Subcutaneous abdominal adipose tissue (tissue), 5 donors: Measurements from ENCODE around the gene GRN.

Source experiments
- H3K27ac ChIP-seq: one replicate; pipeline ENCODE4 v1.7.0; 2013; ENCODE audit warnings: low read depth, mild to moderate bottlenecking, inconsistent platforms, low read length, moderate library complexity
- H3K27me3 ChIP-seq, 5 donors: one replicate each; pipeline ENCODE4 v1.7.0; 2013; ENCODE audit warnings: low read length in 5 of 5, inconsistent platforms in 1 of 5; ENCODE audit not compliant: control insufficient read depth in 5 of 5, insufficient read depth in 4 of 5
- H3K36me3 ChIP-seq, 5 donors: one replicate each; pipeline ENCODE4 v1.7.0; 2013; ENCODE audit warnings: low read length in 5 of 5; ENCODE audit not compliant: control insufficient read depth in 5 of 5, insufficient read depth in 5 of 5
- H3K4me1 ChIP-seq, 5 donors: one replicate each; pipeline ENCODE4 v1.7.0; 2013; ENCODE audit warnings: low read length in 5 of 5, mild to moderate bottlenecking in 3 of 5, moderate library complexity in 1 of 5; ENCODE audit not compliant: control insufficient read depth in 5 of 5, insufficient read depth in 5 of 5
- H3K4me3 ChIP-seq, 5 donors: one replicate each; pipeline ENCODE4 v1.7.0; 2013; ENCODE audit warnings: low read length in 5 of 5, low read depth in 1 of 5
- H3K9ac ChIP-seq, 5 donors: one replicate each; pipeline ENCODE4 v1.7.0; 2013; ENCODE audit warnings: low read length in 5 of 5, mild to moderate bottlenecking in 4 of 5, moderate library complexity in 3 of 5
- H3K9me3 ChIP-seq, 5 donors: one replicate each; pipeline ENCODE4 v1.7.0; 2013; ENCODE audit warnings: low read length in 5 of 5; ENCODE audit not compliant: control insufficient read depth in 5 of 5
- donor health status: healthy.
- donor health status: healthy.
- donor health status: healthy.
- donor health status: healthy.
- donor health status: healthy.

GRN gene

DNA sequence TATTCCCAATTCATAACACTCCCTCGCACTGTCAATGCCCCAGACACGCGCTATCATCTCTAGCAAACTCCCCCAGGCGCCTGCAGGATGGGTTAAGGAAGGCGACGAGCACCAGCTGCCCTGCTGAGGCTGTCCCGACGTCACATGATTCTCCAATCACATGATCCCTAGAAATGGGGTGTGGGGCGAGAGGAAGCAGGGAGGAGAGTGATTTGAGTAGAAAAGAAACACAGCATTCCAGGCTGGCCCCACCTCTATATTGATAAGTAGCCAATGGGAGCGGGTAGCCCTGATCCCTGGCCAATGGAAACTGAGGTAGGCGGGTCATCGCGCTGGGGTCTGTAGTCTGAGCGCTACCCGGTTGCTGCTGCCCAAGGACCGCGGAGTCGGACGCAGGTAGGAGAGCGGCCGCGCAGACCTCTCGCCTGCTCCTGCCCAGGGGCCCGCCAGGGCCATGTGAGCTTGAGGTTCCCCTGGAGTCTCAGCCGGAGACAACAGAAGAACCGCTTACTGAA lies at the start of gene GRN:
Gene GRN, plus strand, starts transcription at position 364 of the 515 bp plus-strand sequence. CDS start 3,863 bp downstream, outside the sequence.
- Histone ChIP-seq H3K9me3 (no peaks in the 10 kb centered on the region), H3K4me1 (peaks cover 4 to 36% (median 29%) of the 10 kb centered on the region in 5 donors), H3K9ac (peak within 1 kb of the TSS; percentile 29 to 92 (median 89)), H3K4me3 (peak within 1 kb of the TSS; percentile 84 to 97 (median 86)), H3K27ac (peak within 1 kb of the TSS; percentile 84), H3K36me3 (peaks cover 0 to 18% (median 16%) of the 10 kb centered on the region in 5 donors), H3K27me3 (peaks cover 0 to 2% (median 0%) of the 10 kb centered on the region in 5 donors)

DNA sequence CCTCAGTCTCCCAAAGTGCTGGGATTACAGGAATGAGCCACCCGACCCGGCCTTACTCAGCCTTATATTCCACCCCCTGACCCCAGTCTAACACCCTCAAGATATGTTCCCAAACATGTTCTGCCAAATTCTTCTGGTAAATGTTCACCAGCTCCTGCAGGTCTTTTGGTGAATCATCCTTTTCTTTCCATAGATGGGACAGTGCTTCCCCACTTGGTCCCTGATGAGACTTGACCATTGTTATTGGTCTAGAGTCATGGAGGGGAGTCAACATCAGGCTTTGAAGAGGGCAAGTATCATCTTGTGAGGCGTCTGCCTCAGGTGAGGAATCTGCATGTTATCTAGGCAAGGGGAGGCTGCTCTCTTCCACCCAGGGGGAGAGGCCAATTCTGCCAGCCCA lies 47.1 kb upstream of the GRN start:
- H3K36me3 ChIP-seq, result no peaks in the 10 kb centered on the region
- H3K4me1 ChIP-seq, result peaks cover 0 to 6% (median 0%) of the 10 kb centered on the region in 5 donors
- peaks cover 3 to 9% (median 5%) of the 10 kb centered on the region in 5 donors for H3K27me3 ChIP-seq
- H3K27ac ChIP-seq, result no peak overlapping the region
- H3K9ac ChIP-seq, result no peak overlapping the region
- H3K4me3 ChIP-seq, result no peak overlapping the region
- H3K9me3 ChIP-seq, result no peaks in the 10 kb centered on the region

DNA sequence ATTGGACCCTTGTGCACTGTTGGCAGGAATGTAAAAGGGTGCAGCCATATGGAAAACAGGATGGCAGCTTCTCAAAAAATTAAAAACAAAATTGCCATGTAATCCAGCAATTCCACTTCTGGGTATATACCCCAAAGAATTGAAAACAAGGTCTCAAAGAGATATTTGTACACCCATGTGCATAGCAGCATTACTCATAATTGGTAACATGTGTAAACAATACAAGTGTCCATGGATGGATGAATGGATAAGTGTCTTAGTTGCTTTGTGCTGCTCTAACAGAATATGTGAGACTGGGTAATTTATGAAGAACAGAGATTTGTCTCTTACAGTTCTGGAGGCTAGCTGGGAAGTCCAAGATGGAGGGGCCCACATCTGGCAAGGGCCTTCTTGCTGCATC lies 40.5 kb upstream of the GRN start:
- Histone ChIP-seq H3K4me1 (peaks cover 0 to 16% (median 14%) of the 10 kb centered on the region in 5 donors), H3K27ac (no peak overlapping the region), H3K36me3 (no peaks in the 10 kb centered on the region), H3K4me3 (no peak overlapping the region), H3K9ac (no peak overlapping the region), H3K9me3 (no peaks in the 10 kb centered on the region), H3K27me3 (peaks cover 10 to 26% (median 21%) of the 10 kb centered on the region in 5 donors)

DNA sequence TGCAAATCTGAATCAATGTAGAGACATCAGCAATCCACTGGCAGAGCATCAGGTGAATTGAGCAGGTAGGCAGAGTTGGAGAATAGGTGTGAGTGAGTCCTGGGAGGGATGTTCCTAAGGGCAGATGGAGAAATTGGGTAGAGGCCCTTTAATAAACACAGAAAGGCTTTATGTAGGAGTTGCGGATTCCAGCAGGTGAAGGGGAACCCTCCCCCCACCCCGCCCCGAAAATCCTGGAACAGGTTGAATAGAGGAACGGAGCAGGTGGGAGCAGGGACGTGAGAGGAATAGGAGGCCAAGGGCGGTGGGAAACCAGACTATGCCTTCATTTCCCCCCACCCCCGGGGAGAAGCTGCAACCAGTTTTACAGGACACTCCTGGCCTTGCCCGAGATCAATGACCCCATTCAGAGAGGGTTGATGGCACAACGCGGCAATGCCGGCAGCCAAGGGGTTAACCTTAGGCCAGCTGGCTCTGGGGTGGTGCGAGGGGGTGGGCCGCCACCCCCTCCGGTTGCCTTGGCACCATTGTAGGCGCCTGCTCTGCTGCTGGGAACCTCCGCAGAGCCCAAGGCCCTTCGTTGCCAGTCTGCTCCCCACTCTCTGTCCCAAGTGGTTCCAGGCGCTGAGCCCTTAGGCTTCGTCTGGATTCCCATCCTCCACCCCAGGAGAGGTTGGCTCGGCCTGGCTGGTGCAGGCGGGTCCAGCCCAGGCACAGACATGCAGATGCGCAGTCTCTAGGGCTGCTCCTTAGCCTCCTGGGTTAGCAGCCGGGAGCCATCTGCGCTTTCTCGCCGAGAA lies 37.5 kb upstream of the GRN start:
- Histone ChIP-seq H3K27ac (no peak overlapping the region), H3K4me3 (peak overlapping the region in 3 of 5 donors; percentile 2 to 18 (median 18)), H3K9ac (no peak overlapping the region), H3K9me3 (no peaks in the 10 kb centered on the region), H3K4me1 (peaks cover 0 to 16% (median 14%) of the 10 kb centered on the region in 5 donors), H3K27me3 (peaks cover 23 to 34% (median 30%) of the 10 kb centered on the region in 5 donors), H3K36me3 (no peaks in the 10 kb centered on the region)

DNA sequence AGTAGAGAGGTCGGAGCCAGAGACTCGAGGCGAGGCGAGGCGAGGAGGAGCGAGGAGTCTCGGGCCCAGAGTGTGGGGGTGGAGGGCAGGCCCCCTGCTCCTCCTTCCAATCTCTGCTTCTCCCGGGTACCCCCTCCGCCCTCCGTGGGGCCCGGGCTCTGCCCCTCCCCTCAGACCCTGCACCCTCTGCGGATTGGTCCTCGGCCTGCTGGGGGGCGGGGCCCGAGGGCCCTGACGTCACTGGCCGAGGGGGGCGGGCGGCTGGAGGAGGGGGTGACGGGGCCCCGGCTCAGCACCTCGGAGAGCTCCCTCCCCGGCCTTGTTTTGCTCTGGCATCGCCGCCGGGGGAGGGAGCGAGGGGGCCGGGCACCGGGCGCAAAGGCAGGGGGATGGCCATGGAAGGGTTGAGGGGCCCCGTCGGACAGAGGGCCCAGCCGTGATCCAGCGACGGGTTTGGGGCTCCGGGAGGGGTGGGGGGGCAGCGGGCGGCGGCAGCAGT lies 36.7 kb upstream of the GRN start, which contains the start of gene RUNDC3A:
Gene RUNDC3A, plus strand, starts transcription at position 282 of the 499 bp plus-strand sequence. CDS start 232 bp downstream, outside the sequence.
- H3K4me1 ChIP-seq, result peaks cover 0 to 16% (median 14%) of the 10 kb centered on the region in 5 donors
- H3K27me3 ChIP-seq, result peaks cover 26 to 41% (median 36%) of the 10 kb centered on the region in 5 donors
- no peaks in the 10 kb centered on the region for H3K36me3 ChIP-seq
- no peaks in the 10 kb centered on the region for H3K9me3 ChIP-seq
- H3K9ac ChIP-seq, result no peak within 1 kb of the TSS
- no peak within 1 kb of the TSS for H3K27ac ChIP-seq
- peak within 1 kb of the TSS in 3 of 5 donors; percentile 2 to 53 (median 40) for H3K4me3 ChIP-seq

DNA sequence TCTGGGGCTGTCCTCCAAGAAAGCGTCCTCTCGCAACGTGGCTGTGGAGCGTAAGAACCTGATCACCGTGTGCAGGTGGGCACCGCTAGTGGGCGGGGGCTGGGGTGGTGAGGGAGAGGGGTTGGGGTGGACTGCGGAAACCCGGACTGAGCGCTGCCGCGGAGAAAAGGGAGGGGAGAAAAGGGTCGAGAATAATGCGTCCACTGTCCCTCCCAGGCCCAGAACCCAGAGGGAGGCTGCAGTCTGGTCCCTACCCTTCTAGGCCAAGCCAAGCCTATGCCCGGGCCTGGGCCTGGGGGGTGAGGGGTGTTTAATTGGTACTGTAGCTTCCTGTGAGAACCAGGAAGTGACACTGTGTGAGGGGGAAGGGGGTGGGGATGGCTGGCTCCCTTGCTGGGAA lies 36.2 kb upstream of the GRN start:
- no peaks in the 10 kb centered on the region for H3K36me3 ChIP-seq
- peak overlapping the region in 1 of 5 donors; percentile 22 for H3K4me3 ChIP-seq
- H3K27ac ChIP-seq, result no peak overlapping the region
- H3K9ac ChIP-seq, result no peak overlapping the region
- no peaks in the 10 kb centered on the region for H3K9me3 ChIP-seq
- peaks cover 0 to 16% (median 14%) of the 10 kb centered on the region in 5 donors for H3K4me1 ChIP-seq
- H3K27me3 ChIP-seq, result peaks cover 28 to 44% (median 36%) of the 10 kb centered on the region in 5 donors

DNA sequence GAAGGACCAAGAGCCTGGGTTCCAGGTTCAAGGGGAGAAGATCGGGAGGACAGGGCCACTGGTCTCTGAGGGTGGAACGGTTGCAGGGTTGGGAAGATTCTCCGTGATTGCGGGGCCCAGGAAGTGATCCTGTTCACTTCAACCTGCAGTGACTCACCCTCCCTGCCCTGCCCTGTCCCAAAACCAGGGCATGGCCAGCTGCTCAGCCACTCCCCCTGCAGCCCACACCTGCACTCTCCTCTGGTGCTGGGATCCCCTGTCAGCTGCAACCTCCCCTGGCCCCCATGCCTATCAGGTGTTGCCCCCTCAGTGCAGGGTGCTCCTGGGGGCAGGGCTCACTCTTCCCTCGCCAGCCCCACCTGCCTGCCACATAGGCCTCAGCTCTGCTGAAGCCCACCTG lies 35.6 kb upstream of the GRN start:
- Histone ChIP-seq H3K4me1 (peaks cover 0 to 16% (median 14%) of the 10 kb centered on the region in 5 donors), H3K4me3 (no peak overlapping the region), H3K27me3 (peaks cover 34 to 50% (median 41%) of the 10 kb centered on the region in 5 donors), H3K9ac (no peak overlapping the region), H3K27ac (no peak overlapping the region), H3K9me3 (no peaks in the 10 kb centered on the region), H3K36me3 (no peaks in the 10 kb centered on the region)

DNA sequence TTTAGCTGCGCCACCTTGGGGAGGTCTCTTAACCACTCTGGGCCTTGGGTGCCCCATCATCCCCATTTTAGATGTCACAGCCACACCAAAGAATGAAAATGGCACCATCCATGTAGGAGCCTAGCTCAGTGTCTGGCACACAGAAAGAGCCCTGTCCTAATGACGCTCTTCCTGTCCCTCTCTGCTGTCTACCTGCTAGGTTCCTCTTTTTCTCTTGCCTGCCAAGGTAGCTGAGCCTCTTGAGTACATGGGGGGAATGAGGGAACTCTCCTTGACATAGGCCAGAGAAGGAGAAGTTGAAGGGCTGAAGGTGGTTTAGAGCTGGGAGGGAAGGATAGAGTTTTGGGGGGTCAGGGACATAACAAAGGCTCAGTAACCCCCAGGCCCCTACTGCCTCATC lies 34.9 kb upstream of the GRN start:
- Histone ChIP-seq H3K4me1 (peaks cover 0 to 21% (median 19%) of the 10 kb centered on the region in 5 donors), H3K9ac (no peak overlapping the region), H3K36me3 (no peaks in the 10 kb centered on the region), H3K27me3 (peaks cover 38 to 53% (median 47%) of the 10 kb centered on the region in 5 donors), H3K4me3 (no peak overlapping the region), H3K27ac (no peak overlapping the region), H3K9me3 (no peaks in the 10 kb centered on the region)

DNA sequence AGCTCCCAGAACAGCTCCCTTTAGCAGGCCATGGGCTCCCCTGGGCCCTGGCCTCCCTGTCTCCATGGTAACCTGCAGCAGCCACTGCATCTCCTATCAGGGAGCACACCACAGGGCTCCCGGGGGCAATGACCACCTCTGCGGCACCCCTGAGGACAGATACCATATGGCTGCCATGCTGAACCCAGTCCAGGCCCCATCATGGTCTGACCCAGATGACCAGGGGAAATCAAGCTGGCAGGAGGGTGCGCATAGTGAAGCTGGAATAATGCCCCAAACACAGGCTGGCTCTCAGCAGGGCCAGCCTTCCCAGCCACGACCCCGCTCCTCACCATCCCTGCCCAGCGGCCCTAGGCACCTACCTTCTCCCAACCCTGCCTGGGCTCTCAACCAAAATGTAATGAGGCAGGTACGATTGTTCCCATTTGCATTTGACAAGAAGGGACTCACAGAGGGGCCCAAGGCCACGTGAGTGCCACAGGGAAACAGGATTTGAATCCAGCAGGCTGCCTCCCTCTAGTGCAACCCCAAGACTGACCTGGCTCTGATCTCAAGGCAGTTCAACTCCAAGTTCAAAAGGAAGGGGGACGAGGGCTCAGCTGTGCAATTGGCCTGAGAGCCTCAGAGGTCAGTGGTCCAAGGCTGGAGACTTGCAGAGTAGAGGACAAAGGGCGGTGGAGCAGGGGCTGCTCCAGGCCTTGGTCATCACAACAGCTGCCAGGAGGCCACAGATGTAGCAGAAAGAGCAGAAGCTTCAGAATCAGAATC lies 34.3 kb upstream of the GRN start:
- Histone ChIP-seq H3K27me3 (peaks cover 36 to 54% (median 47%) of the 10 kb centered on the region in 5 donors), H3K4me3 (no peak overlapping the region), H3K9ac (no peak overlapping the region), H3K9me3 (no peaks in the 10 kb centered on the region), H3K4me1 (peaks cover 0 to 22% (median 21%) of the 10 kb centered on the region in 5 donors), H3K36me3 (no peaks in the 10 kb centered on the region), H3K27ac (no peak overlapping the region)
